ENCODE results near the gene HDGFL2. TPM values are rescaled to one million over a fixed set of nuclear protein-coding genes. Genes with fewer than 3 reads are reported as not detected.
A peak's percentile ranks its signal among the peaks of the same experiment; 100 is the strongest.

Gene HDGFL2
- total and polyA plus RNA-seq, 4 donors = 3.4 to 15.7 (median 14.1) TPM

- WGBS = 58% methylated on average over 13 of the region's 13 CpGs
- no peaks in the 10 kb centered on the region for H3K27me3 ChIP-seq (ENCODE audit: control insufficient read depth in 4 of 4, insufficient read depth in 4 of 4, low read length in 3 of 4)
- TF ChIP-seq CTCF (IDR thresholded peaks at IDR 0.05; ENCODE audit: low read depth, low read length, missing input control) = no peak
- H3K36me3 ChIP-seq (ENCODE audit: control insufficient read depth in 4 of 4, insufficient read depth in 3 of 4, low read depth in 1 of 4, low read length in 3 of 4) = peaks cover 5 to 11% (median 6%) of the 10 kb centered on the region in 4 donors
- no peak overlapping the region for H3K4me3 ChIP-seq (ENCODE audit: low read depth in 1 of 3, low read length in 3 of 3)
- no peaks in the 10 kb centered on the region for H3K9me3 ChIP-seq (ENCODE audit: control insufficient read depth in 4 of 4, low read length in 3 of 4)
- no peak overlapping the region for H3K27ac ChIP-seq (ENCODE audit: low read depth in 1 of 2, low read length in 2 of 2)
- H3K4me1 ChIP-seq (ENCODE audit: control insufficient read depth in 4 of 4, insufficient read depth in 4 of 4, low read length in 3 of 4) = peaks cover 4 to 19% (median 12%) of the 10 kb centered on the region in 4 donors
- DNase-seq (ENCODE audit: low spot score) = peak; percentile 33
- H3K9ac ChIP-seq (ENCODE audit: low read depth in 1 of 2, low read length in 2 of 2) = no peak overlapping the region
These were observed 2.5 kb downstream of the HDGFL2 start for GRCh38 chr19:4474514-4475022.

GRCh38 chr19:4477034-4477801 lies 5.1 kb downstream of the HDGFL2 start:
- Histone ChIP-seq H3K9ac (ENCODE audit: low read depth in 1 of 2, low read length in 2 of 2) (no peak overlapping the region), H3K27ac (ENCODE audit: low read depth in 1 of 2, low read length in 2 of 2) (no peak overlapping the region), H3K9me3 (ENCODE audit: control insufficient read depth in 4 of 4, low read length in 3 of 4) (no peaks in the 10 kb centered on the region), H3K4me3 (ENCODE audit: low read depth in 1 of 3, low read length in 3 of 3) (no peak overlapping the region), H3K4me1 (ENCODE audit: control insufficient read depth in 4 of 4, insufficient read depth in 4 of 4, low read length in 3 of 4) (peaks cover 4 to 19% (median 10%) of the 10 kb centered on the region in 4 donors), H3K27me3 (ENCODE audit: control insufficient read depth in 4 of 4, insufficient read depth in 4 of 4, low read length in 3 of 4) (no peaks in the 10 kb centered on the region), H3K36me3 (ENCODE audit: control insufficient read depth in 4 of 4, insufficient read depth in 3 of 4, low read depth in 1 of 4, low read length in 3 of 4) (peaks cover 6 to 12% (median 8%) of the 10 kb centered on the region in 4 donors)
- TF ChIP-seq MAX (IDR thresholded peaks at IDR 0.05) (no peak), REST (IDR thresholded peaks at IDR 0.05) (no peak), TAF1 (conservative IDR thresholded peaks at IDR 0.05) (no peak), JUND (IDR thresholded peaks at IDR 0.05) (no peak), ZBTB33 (IDR thresholded peaks at IDR 0.05) (no peak), FOXA2 (IDR thresholded peaks at IDR 0.05) (no peak), RXRA (IDR thresholded peaks at IDR 0.05) (no peak), HNF4A (conservative IDR thresholded peaks at IDR 0.05) (no peak), FOXA1 (IDR thresholded peaks at IDR 0.05) (no peak), YY1 (IDR thresholded peaks at IDR 0.05) (no peak), EGR1 (IDR thresholded peaks at IDR 0.05; ENCODE audit: low read depth in 2 of 2) (no peak), HNF4G (IDR thresholded peaks at IDR 0.05) (no peak), NR2F2 (IDR thresholded peaks at IDR 0.05) (no peak)
- no peak for DNase-seq (ENCODE audit: low spot score)
- WGBS = 89% methylated on average over 16 of the region's 16 CpGs

All from liver (tissue), 9 donors.